GM18505 (cell line): Measurements from ENCODE around the gene SIN3A.
"Not testable (repeated sequence)": the region's sequence is repeated elsewhere in the genome, so short reads cannot be mapped to it uniquely, and the experiment has no call there.

Source experiments
- ATAC-seq: cut with Tn5 transposase; IDR thresholded peaks from one replicate; pipeline ENCODE4 v1.9.1; 2021; ENCODE audit not compliant: unreplicated experiment
- POLR2A ChIP-seq: IDR thresholded peaks from 4 replicates; pipeline ENCODE4 v1.6.1; 2011; ENCODE audit warnings: borderline replicate concordance; ENCODE audit not compliant: insufficient read depth, insufficient read length; ENCODE audit errors: extremely low read depth

The SIN3A gene

GRCh38 chr15:75451674-75452363, at the start of gene SIN3A:
SIN3A (minus strand) TSS chr15:75451690; CDS start chr15:75430375, 21,315 bp downstream.
- peak; percentile 33 for TF ChIP-seq POLR2A
- ATAC-seq = peak; percentile 36

- ATAC-seq = no peak
- no peak for TF ChIP-seq POLR2A
Measured at GRCh38 chr15:75493732-75494131, 42.2 kb upstream of the SIN3A start.

DNA sequence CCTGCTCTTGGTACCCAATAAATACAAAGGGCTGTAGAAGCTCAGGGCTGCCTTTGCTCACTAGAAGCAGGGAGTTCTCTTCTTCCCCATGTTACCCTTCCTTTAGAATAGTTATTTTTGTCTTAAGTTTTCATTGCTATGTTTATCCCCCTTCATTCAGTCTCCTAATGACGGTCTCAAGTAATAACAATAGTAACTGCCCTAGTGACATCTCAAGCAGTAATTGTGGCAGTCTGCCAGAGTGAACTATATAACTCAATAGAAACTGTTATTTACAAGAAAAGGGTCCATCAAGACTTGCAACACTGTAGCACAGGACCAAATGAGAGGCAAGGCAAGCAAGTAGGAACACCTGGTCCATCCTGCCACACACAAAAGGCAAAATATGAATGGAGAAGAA, 32.5 kb upstream of the SIN3A start:
- no peak for ATAC-seq
- TF ChIP-seq POLR2A = no peak

- ATAC-seq = not testable (repeated sequence)
Measured at GRCh38 chr15:75483556-75483955, 32.1 kb upstream of the SIN3A start.

GRCh38 chr15:75483106-75483505, 31.6 kb upstream of the SIN3A start:
- no peak for TF ChIP-seq POLR2A
- no peak for ATAC-seq

GRCh38 chr15:75480463-75480862, 29.0 kb upstream of the SIN3A start:
- not testable (repeated sequence) for ATAC-seq

DNA sequence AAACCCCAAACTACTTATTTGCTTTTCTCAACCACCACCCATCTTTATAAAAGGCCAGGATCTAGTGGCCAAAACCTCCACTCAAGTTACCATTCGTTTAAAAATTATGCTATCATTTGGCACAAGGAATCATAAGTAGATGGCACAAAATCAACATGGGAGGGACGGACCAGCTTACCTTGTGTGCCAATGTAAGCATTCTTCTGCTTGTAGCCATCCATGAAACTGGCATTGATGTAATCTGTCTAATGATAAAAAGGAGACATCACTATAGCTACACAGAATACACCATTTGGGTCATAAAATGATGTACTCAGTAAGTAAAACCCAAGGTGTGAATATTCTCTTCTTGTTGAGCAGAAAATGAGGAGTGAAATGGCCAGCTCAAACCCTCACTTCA, 28.2 kb upstream of the SIN3A start:
- TF ChIP-seq POLR2A = no peak
- ATAC-seq = no peak

GRCh38 chr15:75477094-75477493, 25.6 kb upstream of the SIN3A start:
- ATAC-seq = not testable (repeated sequence)

DNA sequence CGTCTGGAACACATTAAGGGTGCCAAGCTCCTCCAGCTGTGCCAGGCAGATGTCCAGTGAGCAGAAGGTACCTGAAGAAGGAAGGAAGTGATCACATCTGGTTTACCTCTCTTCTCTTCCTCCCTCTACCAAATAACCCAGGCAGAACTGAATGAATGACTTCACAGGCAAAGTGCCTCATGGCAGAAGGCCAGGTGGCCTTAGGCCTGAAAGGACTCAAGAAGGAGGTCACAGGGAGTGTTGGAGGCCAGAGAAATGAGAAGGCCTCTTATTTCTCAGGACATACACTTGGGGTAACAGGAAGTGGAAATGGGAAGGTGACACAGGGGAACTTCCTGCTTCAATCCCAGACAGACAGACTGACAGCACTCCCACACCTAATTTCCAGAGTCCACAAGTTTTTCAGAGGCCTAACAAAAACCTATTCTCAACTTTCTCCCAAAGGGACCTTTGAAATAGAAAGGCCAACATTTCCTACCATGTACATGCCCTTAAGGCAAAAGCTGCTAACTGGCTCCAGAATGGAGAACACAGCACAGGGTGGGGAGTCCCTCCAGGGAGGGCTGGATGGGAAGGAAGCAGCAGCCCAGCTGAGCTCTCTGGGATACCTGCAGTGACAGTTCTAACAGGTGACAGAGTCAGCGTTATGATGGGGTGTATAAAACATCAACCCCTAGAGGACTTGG, 17.6 kb upstream of the SIN3A start:
- no peak for TF ChIP-seq POLR2A
- no peak for ATAC-seq

GRCh38 chr15:75460646-75461045, 9.2 kb upstream of the SIN3A start:
- TF ChIP-seq POLR2A = no peak
- ATAC-seq = no peak

- no peak for ATAC-seq
- TF ChIP-seq POLR2A = no peak
Measured at GRCh38 chr15:75459581-75459980, 8.1 kb upstream of the SIN3A start.

GRCh38 chr15:75456710-75457109, 5.2 kb upstream of the SIN3A start:
- ATAC-seq = no peak
- TF ChIP-seq POLR2A = no peak

- TF ChIP-seq POLR2A = peak; percentile 28
- no peak for ATAC-seq
Measured at GRCh38 chr15:75455982-75456531, 4.6 kb upstream of the SIN3A start.

- peak; percentile 1 for TF ChIP-seq POLR2A
- ATAC-seq = no peak
Measured at GRCh38 chr15:75455424-75455981, 4.0 kb upstream of the SIN3A start.

- ATAC-seq = no peak
Measured at GRCh38 chr15:75454471-75455378, 3.2 kb upstream of the SIN3A start.

More at GRCh38 chr15:75454471-75455378, 3.2 kb upstream of the SIN3A start:
- TF ChIP-seq POLR2A = peak; percentile 46
